Gastrocnemius medialis (tissue), 4 donors: ENCODE measurements around the gene LRIG3. TPM values are rescaled to one million over a fixed set of nuclear protein-coding genes. Genes with fewer than 3 reads are reported as not detected.

ENCODE experiments used
- ATAC-seq, 2 donors: fragments of 150-250 bp; one replicate each; pipeline ENCODE4 v1.9.1; 2016
- DNase-seq, 2 donors: peaks; one replicate each; pipeline ENCODE4 v3.0.0-alpha.2; 2019
- H3K27ac ChIP-seq, 4 donors: fragments of 200-600 bp; sonication (generic); 1 replicate in 1 of 4; 2 replicates in 3 of 4; pipeline ENCODE4 v1.5.1; 2016 to 2018; ENCODE audit warnings: mild to moderate bottlenecking in 2 of 4, moderate library complexity in 1 of 4
- H3K27me3 ChIP-seq, 3 donors: fragments of 200-600 bp; sonication (generic) in 2 of 3; 1 replicate in 1 of 3; 2 replicates in 2 of 3; pipeline versions ENCODE4 v1.5.1 to v1.6.0; 2016 to 2019; ENCODE audit warnings: mild to moderate bottlenecking in 1 of 3, moderate library complexity in 1 of 3
- H3K36me3 ChIP-seq, 2 donors: fragments of 200-600 bp; sonication (generic) in 1 of 2; one replicate each; pipeline ENCODE4 v1.5.1; 2017 to 2018
- H3K4me1 ChIP-seq, 2 donors: fragments of 200-600 bp; sonication (generic) in 1 of 2; one replicate each; pipeline ENCODE4 v1.5.1; 2016 to 2017; ENCODE audit warnings: mild to moderate bottlenecking in 2 of 2
- H3K4me3 ChIP-seq, 4 donors: fragments of 200-600 bp; sonication (generic) in 3 of 4; 1 replicate in 1 of 4; 2 replicates in 3 of 4; pipeline ENCODE4 v1.5.1; 2016 to 2019; ENCODE audit warnings: mild to moderate bottlenecking in 2 of 4
- H3K9me3 ChIP-seq, 3 donors: fragments of 200-600 bp; sonication (generic) in 2 of 3; 1 replicate in 1 of 3; 2 replicates in 2 of 3; pipeline ENCODE4 v1.5.1; 2016 to 2019
- CTCF ChIP-seq, 5 experiments: fragments of 450-650 bp in 3 of 5; fragments of 200-600 bp in 2 of 5; sonication (generic) in 2 of 5; IDR thresholded peaks in 4 of 5; conservative IDR thresholded peaks in 1 of 5; 1 replicate in 4 of 5; 2 replicates in 1 of 5; pipeline ENCODE4 v1.5.1; 2016 to 2019; ENCODE audit warnings: antibody characterized with exemption in 5 of 5, mild to moderate bottlenecking in 3 of 5, moderate library complexity in 3 of 5
- POLR2A ChIP-seq, 2 donors: fragments of 450-650 bp; IDR thresholded peaks; one replicate each; pipeline ENCODE4 v1.6.1; 2017; ENCODE audit warnings: antibody characterized with exemption in 2 of 2, mild to moderate bottlenecking in 2 of 2, moderate library complexity in 2 of 2
- in situ Hi-C, 4 donors: fragments of 200-750 bp; cut with MboI; loops; one replicate each; pipeline versions ENCODE4 v1.15.0 to v1.8.0; 2017; ENCODE audit warnings: low sequenced_read_pairs in 4 of 4
- intact Hi-C: fragments of 100-400 bp; cut with DNase I; formaldehyde crosslinking; loops from one replicate; pipeline ENCODE4 v1.15.1; 2023; ENCODE audit warnings: low total_unique reads
- total RNA-seq, 4 donors: library from RNA; depleted of rRNA; stranded (reverse); fragments of >200 nt; gene quantifications; one replicate each; pipeline versions ENCODE4 v1.1.0 to v1.2.3, GENCODE V29; 2016

Gene LRIG3
- total RNA-seq, 4 donors from 2014 or later = 4.7 to 14.7 (median 7.7) TPM

- Histone ChIP-seq H3K27me3 (no peaks in the 10 kb centered on the region), H3K27ac (no peak overlapping the region), H3K36me3 (no peaks in the 10 kb centered on the region), H3K4me1 (no peaks in the 10 kb centered on the region), H3K9me3 (no peaks in the 10 kb centered on the region), H3K4me3 (no peak overlapping the region)
- in situ Hi-C loops = no loop called here
- intact Hi-C loops = no loop called here
- TF ChIP-seq POLR2A (IDR thresholded peaks at IDR 0.05) (no peak), CTCF (IDR thresholded peaks at IDR 0.05 in 4 of 5, conservative IDR thresholded peaks at IDR 0.05 in 1 of 5) (no peak)
- DNase-seq (no peak), ATAC-seq (no peak)
Observed at GRCh38 chr12:58943079-58943478, 22.8 kb upstream of the LRIG3 start.

- Histone ChIP-seq H3K9me3 (no peaks in the 10 kb centered on the region), H3K36me3 (no peaks in the 10 kb centered on the region), H3K27ac (no peak overlapping the region), H3K4me3 (no peak overlapping the region), H3K4me1 (no peaks in the 10 kb centered on the region), H3K27me3 (no peaks in the 10 kb centered on the region)
- TF ChIP-seq CTCF (IDR thresholded peaks at IDR 0.05 in 4 of 5, conservative IDR thresholded peaks at IDR 0.05 in 1 of 5) (no peak), POLR2A (IDR thresholded peaks at IDR 0.05) (no peak)
- DNase-seq (no peak), ATAC-seq (no peak)
- in situ Hi-C loops (no loop called here), intact Hi-C loops (no loop called here)
Observed at GRCh38 chr12:58942345-58942744, 22.0 kb upstream of the LRIG3 start.

GRCh38 chr12:58939399-58940100 is 19.2 kb upstream of the LRIG3 start:
- peaks cover 0 to 2% (median 0%) of the 10 kb centered on the region in 3 donors for H3K27me3 ChIP-seq
- no peak for DNase-seq
- intact Hi-C loops = no loop called here

GRCh38 chr12:58938440-58938839 is 18.1 kb upstream of the LRIG3 start:
- no peak overlapping the region for H3K4me3 ChIP-seq
- no peaks in the 10 kb centered on the region for H3K9me3 ChIP-seq
- in situ Hi-C loops = no loop called here
- TF ChIP-seq POLR2A (IDR thresholded peaks at IDR 0.05) (no peak), CTCF (IDR thresholded peaks at IDR 0.05 in 4 of 5, conservative IDR thresholded peaks at IDR 0.05 in 1 of 5) (no peak)
- no peaks in the 10 kb centered on the region for H3K4me1 ChIP-seq
- peaks cover 0 to 2% (median 0%) of the 10 kb centered on the region in 3 donors for H3K27me3 ChIP-seq
- H3K27ac ChIP-seq = no peak overlapping the region
- intact Hi-C loops = no loop called here
- no peak for DNase-seq
- no peaks in the 10 kb centered on the region for H3K36me3 ChIP-seq
- no peak for ATAC-seq

More at GRCh38 chr12:58939399-58940100, 19.2 kb upstream of the LRIG3 start:
- ATAC-seq = no peak
- no peak overlapping the region for H3K4me3 ChIP-seq
- in situ Hi-C loops = no loop called here
- H3K4me1 ChIP-seq = no peaks in the 10 kb centered on the region
- H3K36me3 ChIP-seq = no peaks in the 10 kb centered on the region
- H3K27ac ChIP-seq = no peak overlapping the region
- H3K9me3 ChIP-seq = no peaks in the 10 kb centered on the region
- no peak for TF ChIP-seq POLR2A (IDR thresholded peaks at IDR 0.05)
- no peak for TF ChIP-seq CTCF (IDR thresholded peaks at IDR 0.05 in 4 of 5, conservative IDR thresholded peaks at IDR 0.05 in 1 of 5)

GRCh38 chr12:58934528-58934927 is 14.2 kb upstream of the LRIG3 start:
- Histone ChIP-seq H3K9me3 (no peaks in the 10 kb centered on the region), H3K4me3 (no peak overlapping the region), H3K4me1 (no peaks in the 10 kb centered on the region), H3K27ac (no peak overlapping the region), H3K36me3 (no peaks in the 10 kb centered on the region), H3K27me3 (peaks cover 0 to 2% (median 0%) of the 10 kb centered on the region in 3 donors)
- DNase-seq = no peak
- no peak for ATAC-seq
- in situ Hi-C loops (no loop called here), intact Hi-C loops (no loop called here)
- TF ChIP-seq POLR2A (IDR thresholded peaks at IDR 0.05) (no peak), CTCF (IDR thresholded peaks at IDR 0.05 in 4 of 5, conservative IDR thresholded peaks at IDR 0.05 in 1 of 5) (no peak)
